Cardiac fibroblast (primary cell): ENCODE results near the gene PARM1.
A peak's percentile ranks its signal among the peaks of the same experiment; 100 is the strongest.

ENCODE experiments used
- DNase-seq, 2 donors: peaks; one replicate each; pipeline versions ENCODE4 v3.0.0 to v3.0.0-alpha.2; 2010; ENCODE audit warnings: low read depth in 2 of 2
- H3K4me3 ChIP-seq, 2 donors: replicated peaks in 1 of 2; 1 replicate in 1 of 2; 2 replicates in 1 of 2; pipeline ENCODE4 v1.5.1; 2011; ENCODE audit warnings: low read depth in 2 of 2, low read length in 2 of 2, mild to moderate bottlenecking in 2 of 2, moderate library complexity in 1 of 2
- CTCF ChIP-seq: IDR thresholded peaks from one replicate; pipeline ENCODE4 v1.5.1; 2011; ENCODE audit warnings: low read depth, mild to moderate bottlenecking, low read length, inconsistent platforms

The PARM1 gene

GRCh38 chr4:74962584-74962983 lies 29.7 kb downstream of the PARM1 start:
- TF ChIP-seq CTCF: no peak
- no peak overlapping the region for H3K4me3 ChIP-seq
- no peak for DNase-seq

- no peak for TF ChIP-seq CTCF
- H3K4me3 ChIP-seq: no peak overlapping the region
- DNase-seq: no peak
Measured at GRCh38 chr4:74964311-74964710, 31.4 kb downstream of the PARM1 start.

GRCh38 chr4:74967324-74967723 lies 34.4 kb downstream of the PARM1 start:
- DNase-seq: no peak
- H3K4me3 ChIP-seq: no peak overlapping the region
- TF ChIP-seq CTCF: no peak

GRCh38 chr4:74968456-74969164 lies 35.7 kb downstream of the PARM1 start:
- DNase-seq: no peak
- TF ChIP-seq CTCF: no peak
- H3K4me3 ChIP-seq: no peak overlapping the region

- peak; percentile 18 for TF ChIP-seq CTCF
Measured at GRCh38 chr4:74969507-74970474, 36.9 kb downstream of the PARM1 start.

GRCh38 chr4:74970577-74970976 lies 37.7 kb downstream of the PARM1 start:
- no peak overlapping the region for H3K4me3 ChIP-seq
- DNase-seq: no peak
- no peak for TF ChIP-seq CTCF

More at GRCh38 chr4:74969507-74970474, 36.9 kb downstream of the PARM1 start:
- peak in 1 of 2 donors; percentile 2 for DNase-seq
- H3K4me3 ChIP-seq: no peak overlapping the region
